GM10847 (cell line): Measurements from ENCODE around the gene SLC4A2.

ENCODE experiments used
- POLR2A ChIP-seq: IDR thresholded peaks from 2 replicates; pipeline ENCODE4 v1.6.1; 2011; ENCODE audit not compliant: insufficient read length; ENCODE audit errors: extremely low read depth

SLC4A2 gene

DNA sequence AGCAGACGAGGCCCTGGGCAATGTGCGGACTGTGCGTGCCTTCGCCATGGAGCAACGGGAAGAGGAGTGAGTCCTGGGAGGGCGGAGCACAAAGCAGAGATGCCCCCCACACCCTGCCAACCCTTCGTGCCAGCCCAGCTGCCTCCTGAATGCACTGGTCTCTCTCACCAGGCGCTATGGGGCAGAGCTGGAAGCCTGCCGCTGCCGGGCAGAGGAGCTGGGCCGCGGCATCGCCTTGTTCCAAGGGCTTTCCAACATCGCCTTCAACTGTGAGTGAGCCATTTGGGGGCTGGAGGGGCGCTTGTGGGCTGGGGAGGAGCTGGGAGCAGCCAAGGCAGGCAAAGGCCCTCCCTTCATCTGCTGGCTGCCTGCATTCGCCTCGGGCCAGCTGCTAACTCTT, 23.5 kb upstream of the SLC4A2 start:
- no peak for TF ChIP-seq POLR2A

DNA sequence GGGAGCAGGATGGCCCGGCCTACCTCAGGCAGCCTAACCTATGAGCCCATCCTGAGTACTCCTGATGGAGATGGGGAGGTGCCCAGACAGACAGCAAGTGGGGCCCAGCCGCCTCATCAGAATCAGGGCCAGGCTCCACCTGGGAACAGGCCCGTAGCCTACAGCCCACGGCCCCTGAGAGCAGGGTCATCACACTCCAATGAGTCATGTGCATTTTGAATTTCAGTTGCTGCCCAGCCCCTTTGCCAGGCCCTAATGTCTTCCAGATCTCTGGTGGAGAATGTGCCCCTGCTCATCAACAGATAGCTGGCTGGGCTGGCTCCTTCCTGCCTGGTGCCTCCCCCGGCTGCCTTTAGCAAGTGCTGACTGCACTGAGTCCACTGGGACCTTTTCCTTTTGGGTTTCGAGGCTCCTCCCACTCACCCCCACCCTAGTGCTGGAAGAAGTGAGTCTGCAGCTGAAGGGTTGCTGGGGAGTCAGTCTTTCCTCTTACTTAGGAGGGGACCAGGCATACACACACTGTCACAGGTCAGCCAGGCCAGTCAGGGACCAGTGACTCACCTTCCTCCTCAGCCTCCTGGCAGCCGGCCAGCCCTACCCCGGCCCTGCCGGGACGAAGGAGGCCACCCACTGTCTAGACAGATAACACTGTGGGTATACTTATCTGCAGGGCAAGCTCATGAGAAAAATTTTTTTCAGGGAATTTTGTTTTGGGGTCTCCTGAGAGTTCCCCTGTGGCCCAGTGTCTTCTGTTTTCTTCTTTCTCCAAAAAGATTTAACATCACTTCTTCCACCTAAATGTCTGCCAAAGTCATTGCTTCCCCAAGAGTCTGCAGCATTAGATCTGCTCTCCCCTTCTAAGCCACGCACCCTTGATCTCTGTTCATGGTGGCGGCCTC, 20.2 kb upstream of the SLC4A2 start:
- no peak for TF ChIP-seq POLR2A

DNA sequence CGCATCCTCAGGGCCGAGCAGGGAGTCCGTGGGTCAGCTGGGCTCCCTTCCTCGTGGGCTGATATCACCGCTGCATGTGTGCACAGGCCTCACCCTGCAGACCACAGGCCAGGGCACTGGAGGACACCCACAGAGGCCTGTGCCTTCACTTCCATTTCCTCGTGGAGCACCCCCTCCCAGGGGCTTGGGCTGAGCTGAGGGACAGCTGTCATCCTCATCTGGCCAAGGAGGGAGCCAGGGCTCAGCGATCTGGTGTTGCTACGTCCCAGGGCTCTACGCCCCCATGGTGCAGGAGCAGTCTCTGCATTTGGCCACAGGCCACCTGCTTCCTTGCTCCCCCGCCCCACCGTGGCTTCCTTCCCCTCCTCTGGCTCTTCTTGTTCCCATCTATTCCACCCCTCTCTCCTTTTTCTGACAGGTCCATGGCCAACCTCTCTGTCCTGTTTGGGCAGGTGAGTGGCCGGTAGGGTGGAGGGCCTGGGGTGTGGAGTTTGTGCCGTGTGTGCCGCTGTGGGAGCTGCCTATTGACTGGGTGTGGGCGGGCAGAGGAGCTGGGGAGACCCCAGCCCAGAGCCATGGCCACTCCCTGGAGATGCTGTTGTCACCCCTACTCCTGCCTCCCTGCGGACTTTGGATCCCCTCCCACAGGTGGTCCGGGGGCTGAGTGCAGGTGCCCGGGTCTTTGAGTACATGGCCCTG, 19.4 kb upstream of the SLC4A2 start:
- no peak for TF ChIP-seq POLR2A

DNA sequence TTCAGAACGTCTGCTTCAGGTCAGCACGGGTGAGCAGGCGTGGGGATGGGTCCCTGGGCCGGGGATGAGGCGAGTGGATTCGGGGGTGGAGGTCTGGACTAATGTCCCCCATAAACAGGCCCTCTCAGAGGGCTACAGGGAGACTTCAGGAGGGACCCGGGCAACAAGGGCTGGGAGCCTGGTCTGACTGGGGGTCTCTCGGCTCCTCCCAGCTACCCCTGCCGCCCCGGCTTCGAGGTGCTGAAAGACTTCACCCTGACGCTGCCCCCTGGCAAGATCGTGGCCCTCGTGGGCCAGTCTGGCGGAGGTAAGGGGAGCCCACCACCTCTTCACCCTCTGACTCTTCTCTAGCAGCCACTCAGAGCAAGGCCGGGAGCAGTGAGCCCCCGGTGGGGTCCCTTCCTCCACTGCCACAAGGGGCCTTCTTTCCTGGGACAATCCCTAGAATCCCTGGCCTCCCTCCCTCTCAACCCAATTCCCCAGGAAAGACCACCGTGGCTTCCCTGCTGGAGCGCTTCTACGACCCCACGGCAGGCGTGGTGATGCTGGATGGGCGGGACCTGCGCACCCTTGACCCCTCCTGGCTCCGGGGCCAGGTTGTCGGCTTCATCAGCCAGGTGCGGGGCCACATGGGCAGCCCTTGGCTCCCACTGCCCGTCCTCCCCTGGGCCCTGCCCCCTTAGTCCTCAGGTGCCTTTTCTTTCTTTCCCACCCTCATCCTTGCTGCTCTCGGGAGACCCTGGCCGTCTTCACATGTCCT, 18.6 kb upstream of the SLC4A2 start:
- no peak for TF ChIP-seq POLR2A

DNA sequence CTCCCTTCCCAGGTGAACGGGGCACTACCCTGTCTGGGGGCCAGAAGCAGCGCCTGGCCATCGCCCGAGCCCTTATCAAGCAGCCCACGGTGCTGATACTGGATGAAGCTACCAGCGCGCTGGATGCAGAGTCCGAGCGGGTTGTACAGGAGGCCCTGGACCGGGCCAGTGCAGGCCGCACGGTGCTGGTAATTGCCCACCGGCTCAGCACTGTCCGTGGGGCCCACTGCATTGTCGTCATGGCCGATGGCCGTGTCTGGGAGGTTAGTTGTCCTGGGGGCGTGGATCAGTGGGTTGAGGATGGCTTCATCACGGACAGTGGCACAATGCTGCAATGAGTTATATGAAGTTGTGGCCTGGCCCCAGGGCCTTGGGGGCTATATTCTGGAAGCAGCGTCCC, 15.4 kb upstream of the SLC4A2 start:
- no peak for TF ChIP-seq POLR2A

DNA sequence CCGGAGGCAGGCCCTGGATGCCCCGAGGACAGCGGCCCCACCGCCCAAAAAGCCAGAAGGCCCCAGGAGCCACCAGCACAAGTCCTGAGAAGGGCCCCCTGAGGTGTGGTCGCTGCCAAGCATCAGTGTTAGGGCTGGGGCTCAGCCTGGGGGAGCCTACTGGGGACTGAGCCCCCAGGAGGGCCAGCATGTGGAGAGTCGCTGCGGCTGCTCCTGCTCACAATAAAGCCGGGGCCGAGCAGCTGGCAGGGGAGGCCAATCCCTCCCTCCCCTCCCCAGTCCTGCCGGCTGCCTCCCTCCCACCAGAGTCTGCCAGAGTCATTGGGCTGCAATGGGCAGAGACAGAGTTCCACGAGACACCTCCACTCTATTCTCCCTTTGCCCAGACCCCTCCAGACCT, 14.1 kb upstream of the SLC4A2 start:
- no peak for TF ChIP-seq POLR2A

DNA sequence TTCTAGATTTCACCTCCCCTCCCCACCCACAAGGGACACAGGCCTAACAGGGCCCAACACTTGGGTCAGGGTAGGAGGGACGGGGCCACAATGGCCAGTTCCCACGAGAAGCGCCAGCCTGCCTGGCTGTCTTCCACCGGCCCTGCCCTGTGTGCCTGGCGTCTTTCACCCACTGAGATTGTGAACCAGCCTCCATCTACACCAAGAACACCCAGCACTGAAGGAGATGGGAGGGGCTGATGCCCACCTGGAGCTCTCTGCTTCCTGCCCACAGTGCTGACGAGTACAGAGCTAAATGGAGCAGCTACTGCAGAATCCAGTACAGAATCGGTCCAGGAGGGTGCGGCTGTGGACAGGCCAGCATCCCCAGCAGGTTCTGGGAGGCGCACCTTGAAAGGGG, 13.4 kb upstream of the SLC4A2 start:
- TF ChIP-seq POLR2A: no peak

DNA sequence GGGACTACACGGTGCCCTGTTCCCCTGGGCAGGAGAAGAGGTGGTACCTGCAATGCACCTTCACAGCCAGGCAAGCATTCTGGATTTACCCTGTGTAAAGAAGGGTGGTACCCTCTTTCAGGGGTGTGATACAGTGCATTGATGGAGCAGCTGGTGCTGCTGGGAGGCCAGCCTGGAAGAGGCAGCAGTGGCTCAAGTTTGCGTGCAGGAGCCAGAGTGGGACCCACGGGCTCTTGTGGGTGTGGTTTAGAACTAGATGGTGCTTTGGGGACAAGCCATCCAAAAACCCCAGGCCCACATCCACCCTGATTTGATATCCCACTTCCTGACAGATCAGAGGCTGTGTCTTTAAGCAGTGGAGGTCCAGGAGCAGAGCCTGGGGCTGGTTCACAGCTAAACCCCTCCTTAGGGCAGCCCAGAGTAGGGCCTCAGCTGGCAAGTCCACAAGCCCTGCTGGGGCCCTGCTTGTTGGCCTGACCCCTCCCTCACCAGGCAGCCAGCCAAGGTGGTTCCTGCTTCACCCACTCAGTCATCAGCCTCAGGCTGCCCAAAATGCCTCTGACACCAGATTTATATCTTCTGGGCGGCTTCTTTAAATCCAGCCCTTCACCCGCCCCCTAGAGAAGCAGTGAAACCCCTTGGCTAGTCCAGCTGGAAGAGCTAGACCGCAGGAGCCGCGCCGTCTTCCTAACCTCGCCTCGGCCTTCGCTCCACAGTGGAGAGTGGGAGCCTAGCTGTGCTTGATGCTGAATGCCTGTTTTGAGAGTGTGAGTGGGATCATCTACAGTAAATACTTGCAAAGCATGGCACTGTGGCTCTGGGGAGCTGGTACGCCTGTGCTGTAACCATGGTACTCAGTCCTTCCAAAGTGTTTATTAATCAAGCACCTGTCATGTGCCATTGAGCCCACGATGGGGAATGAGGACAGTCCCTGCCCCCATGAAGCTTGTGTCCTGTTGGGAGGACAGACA, 12.5 kb upstream of the SLC4A2 start:
- TF ChIP-seq POLR2A: no peak

DNA sequence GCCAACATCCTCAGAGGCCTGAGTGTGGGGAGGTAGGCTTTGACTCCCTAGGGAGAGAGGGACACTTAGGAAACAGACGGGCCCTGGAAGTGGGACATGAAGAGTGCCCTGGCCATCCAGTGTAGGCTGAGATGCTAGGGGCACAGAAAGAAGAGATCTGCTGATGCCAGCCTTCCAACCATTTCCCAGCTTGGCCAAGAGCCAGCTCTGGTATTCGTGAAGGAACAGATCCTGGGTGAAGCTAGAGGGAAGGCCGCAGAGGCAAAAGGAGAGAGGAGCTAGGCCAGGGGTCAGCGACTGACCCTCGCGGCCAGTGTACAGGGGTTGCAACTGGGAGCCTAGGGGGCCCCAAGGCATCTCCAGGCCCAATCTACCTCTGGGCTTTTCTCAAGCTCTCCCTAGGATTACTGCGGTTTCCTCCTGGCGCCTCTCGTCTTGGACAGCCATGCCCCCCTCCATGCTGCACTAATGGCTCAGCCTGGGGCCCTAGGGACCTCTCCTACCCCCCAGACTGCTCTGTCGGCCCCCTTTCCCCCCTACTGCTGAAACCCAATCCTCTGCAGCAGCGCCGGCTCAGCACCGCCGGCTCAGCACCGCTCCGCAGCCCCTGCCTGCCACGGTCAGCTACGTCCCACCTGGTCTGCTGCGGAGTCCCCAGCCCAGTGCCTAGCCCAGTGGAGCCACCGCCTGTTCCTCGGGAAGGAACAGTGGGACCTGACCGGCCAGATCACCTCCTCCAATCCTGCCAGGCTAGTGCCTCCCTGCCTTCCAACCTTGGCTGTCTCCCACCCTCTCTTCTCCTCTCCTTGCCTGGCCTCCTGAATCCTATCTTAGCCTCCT, 11.2 kb upstream of the SLC4A2 start, which contains the start of gene ASIC3:
TSS of gene ASIC3 (plus strand) at position 556 of the 840 bp plus-strand sequence. CDS start 355 bp downstream, outside the sequence.
- no peak for TF ChIP-seq POLR2A

DNA sequence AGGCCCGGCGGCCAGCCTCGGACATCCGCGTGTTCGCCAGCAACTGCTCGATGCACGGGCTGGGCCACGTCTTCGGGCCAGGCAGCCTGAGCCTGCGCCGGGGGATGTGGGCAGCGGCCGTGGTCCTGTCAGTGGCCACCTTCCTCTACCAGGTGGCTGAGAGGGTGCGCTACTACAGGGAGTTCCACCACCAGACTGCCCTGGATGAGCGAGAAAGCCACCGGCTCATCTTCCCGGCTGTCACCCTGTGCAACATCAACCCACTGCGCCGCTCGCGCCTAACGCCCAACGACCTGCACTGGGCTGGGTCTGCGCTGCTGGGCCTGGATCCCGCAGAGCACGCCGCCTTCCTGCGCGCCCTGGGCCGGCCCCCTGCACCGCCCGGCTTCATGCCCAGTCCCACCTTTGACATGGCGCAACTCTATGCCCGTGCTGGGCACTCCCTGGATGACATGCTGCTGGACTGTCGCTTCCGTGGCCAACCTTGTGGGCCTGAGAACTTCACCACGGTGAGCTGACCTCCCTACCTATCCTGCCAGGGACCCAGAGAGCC, 10.4 kb upstream of the SLC4A2 start:
- no peak for TF ChIP-seq POLR2A

DNA sequence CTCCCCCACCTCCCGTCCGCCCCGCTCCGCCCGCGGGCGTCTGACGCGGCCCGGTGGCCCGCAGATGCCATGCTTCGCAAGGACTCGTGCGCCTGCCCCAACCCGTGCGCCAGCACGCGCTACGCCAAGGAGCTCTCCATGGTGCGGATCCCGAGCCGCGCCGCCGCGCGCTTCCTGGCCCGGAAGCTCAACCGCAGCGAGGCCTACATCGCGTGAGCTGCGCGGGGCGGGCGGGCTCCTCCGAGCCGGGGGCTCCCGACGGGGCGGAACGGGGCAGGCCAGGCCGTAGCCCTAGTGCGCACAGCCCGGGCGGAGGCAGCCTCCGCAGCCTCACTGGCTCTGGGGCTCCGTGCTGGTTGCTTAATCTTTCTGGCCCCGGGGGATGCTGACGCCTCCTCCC, 8.3 kb upstream of the SLC4A2 start:
- no peak for TF ChIP-seq POLR2A

DNA sequence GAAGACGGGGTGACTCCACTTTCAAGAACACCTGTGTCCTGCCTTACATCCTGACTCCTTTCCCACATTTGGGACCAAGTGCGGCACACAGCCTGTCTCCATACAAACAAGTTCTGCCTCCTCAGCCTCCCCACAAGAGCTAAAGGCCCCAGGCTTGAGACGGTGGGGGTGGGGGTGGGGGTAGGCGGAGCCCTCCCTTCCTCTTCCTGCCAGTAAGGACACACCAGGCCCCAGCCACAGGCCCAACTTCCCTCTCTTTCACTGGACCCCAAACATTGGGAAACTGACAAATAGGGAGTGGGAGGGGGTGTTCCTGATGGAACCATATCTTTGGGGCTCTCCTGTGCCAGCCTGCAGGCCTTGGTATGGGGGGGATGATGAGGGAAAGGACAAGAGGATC, 6.3 kb upstream of the SLC4A2 start:
- TF ChIP-seq POLR2A: no peak

DNA sequence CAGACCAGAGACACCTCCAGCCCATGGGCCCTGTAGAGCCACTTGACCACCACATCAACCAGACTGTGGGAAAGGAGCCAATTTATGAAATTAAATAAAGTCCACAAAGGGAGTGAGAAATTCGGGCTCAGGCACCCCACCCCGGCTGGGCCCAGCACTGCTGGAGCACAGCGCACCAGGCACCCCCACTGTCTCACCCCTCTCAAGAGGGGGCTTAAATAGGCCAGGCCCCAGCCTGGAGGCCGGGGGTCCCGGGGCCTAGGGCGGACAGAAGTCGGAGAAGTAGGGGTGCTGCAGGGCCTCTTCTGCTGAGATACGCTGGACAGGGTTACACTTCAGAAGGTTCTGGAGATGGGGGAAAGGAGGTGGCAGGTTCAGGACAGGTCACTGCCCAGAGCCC, 5.6 kb upstream of the SLC4A2 start:
- no peak for TF ChIP-seq POLR2A

DNA sequence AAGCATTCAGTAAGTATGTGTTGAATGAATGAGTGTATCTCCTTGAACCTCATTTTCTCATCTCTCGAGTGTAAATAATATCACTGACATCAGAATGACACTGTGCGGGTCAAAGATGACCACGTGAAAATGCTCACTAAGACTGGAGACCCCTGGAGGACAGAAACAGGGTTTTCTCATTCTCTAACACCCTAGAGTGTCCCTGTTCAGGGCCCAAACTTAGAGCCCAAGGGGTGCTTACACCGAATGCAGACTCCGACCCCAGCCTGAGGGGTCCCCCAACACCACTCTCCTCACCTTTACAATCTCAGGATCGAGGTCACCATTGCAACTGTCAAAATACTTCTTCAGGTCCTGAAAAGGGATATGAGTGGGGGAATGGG, 3.1 kb upstream of the SLC4A2 start:
- TF ChIP-seq POLR2A: no peak
